ENCODE results near the gene F11. TPM values are rescaled to one million over a fixed set of nuclear protein-coding genes. Genes with fewer than 3 reads are reported as not detected.

The F11 gene
- total and polyA plus RNA-seq, 2 experiments from 2014 or later: 0.74 to 2.1 TPM

- Histone ChIP-seq H4K20me1 (replicated peaks; ENCODE audit: insufficient read depth) (no peaks in the 10 kb centered on the region), H3K9me2 (ENCODE audit: insufficient read depth) (no peaks in the 10 kb centered on the region; the same call in 1 of the 2 replicates), H3F3A (replicated peaks; ENCODE audit: low read depth) (no peaks in the 10 kb centered on the region; the same call in 1 of the 2 replicates), H3K4me3 (no peak overlapping the region), H3K27me3 (ENCODE audit: insufficient read depth) (no peaks in the 10 kb centered on the region), H3K79me2 (replicated peaks; ENCODE audit: insufficient read depth) (no peaks in the 10 kb centered on the region), H2AFZ (no peak overlapping the region), H3K27ac (ENCODE audit: low read depth) (no peak overlapping the region), H3K4me1 (ENCODE audit: insufficient read depth) (no peaks in the 10 kb centered on the region; the same call in 1 of the 2 replicates), H3K36me3 (ENCODE audit: insufficient read depth) (no peaks in the 10 kb centered on the region), H3K4me2 (no peak overlapping the region)
- H3K4me3 Mint-ChIP-seq: no peak overlapping the region
- H3K27me3 Mint-ChIP-seq (ENCODE audit: insufficient read depth, low read depth, poor library complexity): peaks cover 3% of the 10 kb centered on the region
- H3K27ac Mint-ChIP-seq: no peak overlapping the region
- TF ChIP-seq POLR2AphosphoS5 (IDR thresholded peaks at IDR 0.05; ENCODE audit: low read depth) (no peak), CREB1 (CRISPR knock-in tag; IDR thresholded peaks at IDR 0.05; ENCODE audit: low read depth) (no peak), ZNF331 (CRISPR knock-in tag; IDR thresholded peaks at IDR 0.05; ENCODE audit: low read depth) (no peak), NANOG (IDR thresholded peaks at IDR 0.05; ENCODE audit: borderline replicate concordance) (no peak), JUNB (IDR thresholded peaks at IDR 0.05; ENCODE audit: unreplicated experiment) (no peak), ZNF114 (CRISPR knock-in tag; IDR thresholded peaks at IDR 0.05) (no peak), STAT1 (IDR thresholded peaks at IDR 0.05; ENCODE audit: unreplicated experiment) (no peak), EZH2phosphoT487 (IDR thresholded peaks at IDR 0.05; ENCODE audit: unreplicated experiment) (no peak)
- TF ChIP-seq, protein P1, sequence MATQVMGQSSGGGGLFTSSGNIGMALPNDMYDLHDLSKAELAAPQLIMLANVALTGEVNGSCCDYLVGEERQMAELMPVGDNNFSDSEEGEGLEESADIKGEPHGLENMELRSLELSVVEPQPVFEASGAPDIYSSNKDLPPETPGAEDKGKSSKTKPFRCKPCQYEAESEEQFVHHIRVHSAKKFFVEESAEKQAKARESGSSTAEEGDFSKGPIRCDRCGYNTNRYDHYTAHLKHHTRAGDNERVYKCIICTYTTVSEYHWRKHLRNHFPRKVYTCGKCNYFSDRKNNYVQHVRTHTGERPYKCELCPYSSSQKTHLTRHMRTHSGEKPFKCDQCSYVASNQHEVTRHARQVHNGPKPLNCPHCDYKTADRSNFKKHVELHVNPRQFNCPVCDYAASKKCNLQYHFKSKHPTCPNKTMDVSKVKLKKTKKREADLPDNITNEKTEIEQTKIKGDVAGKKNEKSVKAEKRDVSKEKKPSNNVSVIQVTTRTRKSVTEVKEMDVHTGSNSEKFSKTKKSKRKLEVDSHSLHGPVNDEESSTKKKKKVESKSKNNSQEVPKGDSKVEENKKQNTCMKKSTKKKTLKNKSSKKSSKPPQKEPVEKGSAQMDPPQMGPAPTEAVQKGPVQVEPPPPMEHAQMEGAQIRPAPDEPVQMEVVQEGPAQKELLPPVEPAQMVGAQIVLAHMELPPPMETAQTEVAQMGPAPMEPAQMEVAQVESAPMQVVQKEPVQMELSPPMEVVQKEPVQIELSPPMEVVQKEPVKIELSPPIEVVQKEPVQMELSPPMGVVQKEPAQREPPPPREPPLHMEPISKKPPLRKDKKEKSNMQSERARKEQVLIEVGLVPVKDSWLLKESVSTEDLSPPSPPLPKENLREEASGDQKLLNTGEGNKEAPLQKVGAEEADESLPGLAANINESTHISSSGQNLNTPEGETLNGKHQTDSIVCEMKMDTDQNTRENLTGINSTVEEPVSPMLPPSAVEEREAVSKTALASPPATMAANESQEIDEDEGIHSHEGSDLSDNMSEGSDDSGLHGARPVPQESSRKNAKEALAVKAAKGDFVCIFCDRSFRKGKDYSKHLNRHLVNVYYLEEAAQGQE (IDR thresholded peaks at IDR 0.05; ENCODE audit: unreplicated experiment): no peak
- TF ChIP-seq, protein P2, sequence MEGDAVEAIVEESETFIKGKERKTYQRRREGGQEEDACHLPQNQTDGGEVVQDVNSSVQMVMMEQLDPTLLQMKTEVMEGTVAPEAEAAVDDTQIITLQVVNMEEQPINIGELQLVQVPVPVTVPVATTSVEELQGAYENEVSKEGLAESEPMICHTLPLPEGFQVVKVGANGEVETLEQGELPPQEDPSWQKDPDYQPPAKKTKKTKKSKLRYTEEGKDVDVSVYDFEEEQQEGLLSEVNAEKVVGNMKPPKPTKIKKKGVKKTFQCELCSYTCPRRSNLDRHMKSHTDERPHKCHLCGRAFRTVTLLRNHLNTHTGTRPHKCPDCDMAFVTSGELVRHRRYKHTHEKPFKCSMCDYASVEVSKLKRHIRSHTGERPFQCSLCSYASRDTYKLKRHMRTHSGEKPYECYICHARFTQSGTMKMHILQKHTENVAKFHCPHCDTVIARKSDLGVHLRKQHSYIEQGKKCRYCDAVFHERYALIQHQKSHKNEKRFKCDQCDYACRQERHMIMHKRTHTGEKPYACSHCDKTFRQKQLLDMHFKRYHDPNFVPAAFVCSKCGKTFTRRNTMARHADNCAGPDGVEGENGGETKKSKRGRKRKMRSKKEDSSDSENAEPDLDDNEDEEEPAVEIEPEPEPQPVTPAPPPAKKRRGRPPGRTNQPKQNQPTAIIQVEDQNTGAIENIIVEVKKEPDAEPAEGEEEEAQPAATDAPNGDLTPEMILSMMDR (conservative IDR thresholded peaks at IDR 0.05; ENCODE audit: low read depth in 2 of 2): no peak
- ATAC-seq (no peak), DNase-seq (ENCODE audit: low spot score) (no peak)
- no peaks in the 10 kb centered on the region for H3K9me3 Mint-ChIP-seq
- peaks cover 8% of the 10 kb centered on the region for H3K4me1 Mint-ChIP-seq
- no peaks in the 10 kb centered on the region for H3K36me3 Mint-ChIP-seq (ENCODE audit: low read depth)
Measured at GRCh38 chr4:186307916-186308315, 41.9 kb downstream of the F11 start.

DNA sequence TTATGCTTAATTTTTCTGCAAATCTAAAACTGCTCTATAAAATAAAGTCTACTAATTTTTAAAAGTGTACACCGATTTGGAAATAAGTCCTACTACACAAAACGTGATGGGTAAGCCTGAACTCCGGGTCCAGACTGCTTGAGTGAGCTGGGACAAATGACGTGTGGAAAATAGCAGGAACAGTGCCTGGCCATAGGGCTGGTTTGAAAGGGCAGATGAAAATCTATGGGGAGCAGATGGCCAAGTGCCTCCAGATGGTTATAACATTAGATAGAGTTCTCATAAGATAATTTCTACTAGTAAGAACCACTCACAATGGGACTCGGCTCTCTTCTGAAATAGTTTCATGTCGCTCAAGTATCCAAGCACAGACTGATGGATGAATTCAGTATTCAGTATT is 52.5 kb downstream of the F11 start:
- Histone ChIP-seq H3K4me2 (no peak overlapping the region), H3K4me1 (ENCODE audit: insufficient read depth) (peaks cover 3% of the 10 kb centered on the region; the same call in 1 of the 2 replicates), H3K9me2 (ENCODE audit: insufficient read depth) (no peaks in the 10 kb centered on the region), H3K27ac (ENCODE audit: low read depth) (no peak overlapping the region), H2AFZ (no peak overlapping the region), H3K4me3 (no peak overlapping the region), H3K27me3 (ENCODE audit: insufficient read depth) (no peaks in the 10 kb centered on the region), H3F3A (replicated peaks; ENCODE audit: low read depth) (no peaks in the 10 kb centered on the region), H4K20me1 (replicated peaks; ENCODE audit: insufficient read depth) (no peaks in the 10 kb centered on the region), H3K79me2 (replicated peaks; ENCODE audit: insufficient read depth) (no peaks in the 10 kb centered on the region), H3K36me3 (ENCODE audit: insufficient read depth) (no peaks in the 10 kb centered on the region)
- peaks cover 4% of the 10 kb centered on the region; the same call in 2 of the 3 replicates for H3K4me1 Mint-ChIP-seq
- H3K4me3 Mint-ChIP-seq: no peak overlapping the region
- DNase-seq (ENCODE audit: low spot score) (no peak), ATAC-seq (no peak)
- no peak overlapping the region for H3K27ac Mint-ChIP-seq
- peaks cover 10% of the 10 kb centered on the region for H3K27me3 Mint-ChIP-seq (ENCODE audit: insufficient read depth, low read depth, poor library complexity)
- no peaks in the 10 kb centered on the region for H3K36me3 Mint-ChIP-seq (ENCODE audit: low read depth)
- H3K9me3 Mint-ChIP-seq: no peaks in the 10 kb centered on the region; the same call in 1 of the 3 replicates
- TF ChIP-seq NANOG (IDR thresholded peaks at IDR 0.05; ENCODE audit: borderline replicate concordance) (no peak), ZNF114 (CRISPR knock-in tag; IDR thresholded peaks at IDR 0.05) (no peak), ZNF331 (CRISPR knock-in tag; IDR thresholded peaks at IDR 0.05; ENCODE audit: low read depth) (no peak), EZH2phosphoT487 (IDR thresholded peaks at IDR 0.05; ENCODE audit: unreplicated experiment) (no peak)
- TF ChIP-seq, protein P3, sequence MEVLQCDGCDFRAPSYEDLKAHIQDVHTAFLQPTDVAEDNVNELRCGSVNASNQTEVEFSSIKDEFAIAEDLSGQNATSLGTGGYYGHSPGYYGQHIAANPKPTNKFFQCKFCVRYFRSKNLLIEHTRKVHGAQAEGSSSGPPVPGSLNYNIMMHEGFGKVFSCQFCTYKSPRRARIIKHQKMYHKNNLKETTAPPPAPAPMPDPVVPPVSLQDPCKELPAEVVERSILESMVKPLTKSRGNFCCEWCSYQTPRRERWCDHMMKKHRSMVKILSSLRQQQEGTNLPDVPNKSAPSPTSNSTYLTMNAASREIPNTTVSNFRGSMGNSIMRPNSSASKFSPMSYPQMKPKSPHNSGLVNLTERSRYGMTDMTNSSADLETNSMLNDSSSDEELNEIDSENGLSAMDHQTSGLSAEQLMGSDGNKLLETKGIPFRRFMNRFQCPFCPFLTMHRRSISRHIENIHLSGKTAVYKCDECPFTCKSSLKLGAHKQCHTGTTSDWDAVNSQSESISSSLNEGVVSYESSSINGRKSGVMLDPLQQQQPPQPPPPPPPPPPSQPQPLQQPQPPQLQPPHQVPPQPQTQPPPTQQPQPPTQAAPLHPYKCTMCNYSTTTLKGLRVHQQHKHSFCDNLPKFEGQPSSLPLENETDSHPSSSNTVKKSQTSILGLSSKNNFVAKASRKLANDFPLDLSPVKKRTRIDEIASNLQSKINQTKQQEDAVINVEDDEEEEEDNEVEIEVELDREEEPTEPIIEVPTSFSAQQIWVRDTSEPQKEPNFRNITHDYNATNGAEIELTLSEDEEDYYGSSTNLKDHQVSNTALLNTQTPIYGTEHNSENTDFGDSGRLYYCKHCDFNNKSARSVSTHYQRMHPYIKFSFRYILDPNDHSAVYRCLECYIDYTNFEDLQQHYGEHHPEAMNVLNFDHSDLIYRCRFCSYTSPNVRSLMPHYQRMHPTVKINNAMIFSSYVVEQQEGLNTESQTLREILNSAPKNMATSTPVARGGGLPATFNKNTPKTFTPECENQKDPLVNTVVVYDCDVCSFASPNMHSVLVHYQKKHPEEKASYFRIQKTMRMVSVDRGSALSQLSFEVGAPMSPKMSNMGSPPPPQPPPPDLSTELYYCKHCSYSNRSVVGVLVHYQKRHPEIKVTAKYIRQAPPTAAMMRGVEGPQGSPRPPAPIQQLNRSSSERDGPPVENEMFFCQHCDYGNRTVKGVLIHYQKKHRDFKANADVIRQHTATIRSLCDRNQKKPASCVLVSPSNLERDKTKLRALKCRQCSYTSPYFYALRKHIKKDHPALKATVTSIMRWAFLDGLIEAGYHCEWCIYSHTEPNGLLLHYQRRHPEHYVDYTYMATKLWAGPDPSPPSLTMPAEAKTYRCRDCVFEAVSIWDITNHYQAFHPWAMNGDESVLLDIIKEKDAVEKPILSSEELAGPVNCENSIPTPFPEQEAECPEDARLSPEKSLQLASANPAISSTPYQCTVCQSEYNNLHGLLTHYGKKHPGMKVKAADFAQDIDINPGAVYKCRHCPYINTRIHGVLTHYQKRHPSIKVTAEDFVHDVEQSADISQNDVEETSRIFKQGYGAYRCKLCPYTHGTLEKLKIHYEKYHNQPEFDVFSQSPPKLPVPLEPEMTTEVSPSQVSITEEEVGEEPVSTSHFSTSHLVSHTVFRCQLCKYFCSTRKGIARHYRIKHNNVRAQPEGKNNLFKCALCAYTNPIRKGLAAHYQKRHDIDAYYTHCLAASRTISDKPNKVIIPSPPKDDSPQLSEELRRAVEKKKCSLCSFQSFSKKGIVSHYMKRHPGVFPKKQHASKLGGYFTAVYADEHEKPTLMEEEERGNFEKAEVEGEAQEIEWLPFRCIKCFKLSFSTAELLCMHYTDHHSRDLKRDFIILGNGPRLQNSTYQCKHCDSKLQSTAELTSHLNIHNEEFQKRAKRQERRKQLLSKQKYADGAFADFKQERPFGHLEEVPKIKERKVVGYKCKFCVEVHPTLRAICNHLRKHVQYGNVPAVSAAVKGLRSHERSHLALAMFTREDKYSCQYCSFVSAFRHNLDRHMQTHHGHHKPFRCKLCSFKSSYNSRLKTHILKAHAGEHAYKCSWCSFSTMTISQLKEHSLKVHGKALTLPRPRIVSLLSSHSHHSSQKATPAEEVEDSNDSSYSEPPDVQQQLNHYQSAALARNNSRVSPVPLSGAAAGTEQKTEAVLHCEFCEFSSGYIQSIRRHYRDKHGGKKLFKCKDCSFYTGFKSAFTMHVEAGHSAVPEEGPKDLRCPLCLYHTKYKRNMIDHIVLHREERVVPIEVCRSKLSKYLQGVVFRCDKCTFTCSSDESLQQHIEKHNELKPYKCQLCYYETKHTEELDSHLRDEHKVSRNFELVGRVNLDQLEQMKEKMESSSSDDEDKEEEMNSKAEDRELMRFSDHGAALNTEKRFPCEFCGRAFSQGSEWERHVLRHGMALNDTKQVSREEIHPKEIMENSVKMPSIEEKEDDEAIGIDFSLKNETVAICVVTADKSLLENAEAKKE (CRISPR knock-in tag; IDR thresholded peaks at IDR 0.05): no peak

Data from GM23338 (cell line).